ENCODE results near the gene MRGPRX4. TPM values are rescaled to one million over a fixed set of nuclear protein-coding genes. Genes with fewer than 3 reads are reported as not detected.
"Not testable (repeated sequence)": the region's sequence is repeated elsewhere in the genome, so short reads cannot be mapped to it uniquely, and the experiment has no call there.

Gene MRGPRX4
- not detected for total RNA-seq

DNA sequence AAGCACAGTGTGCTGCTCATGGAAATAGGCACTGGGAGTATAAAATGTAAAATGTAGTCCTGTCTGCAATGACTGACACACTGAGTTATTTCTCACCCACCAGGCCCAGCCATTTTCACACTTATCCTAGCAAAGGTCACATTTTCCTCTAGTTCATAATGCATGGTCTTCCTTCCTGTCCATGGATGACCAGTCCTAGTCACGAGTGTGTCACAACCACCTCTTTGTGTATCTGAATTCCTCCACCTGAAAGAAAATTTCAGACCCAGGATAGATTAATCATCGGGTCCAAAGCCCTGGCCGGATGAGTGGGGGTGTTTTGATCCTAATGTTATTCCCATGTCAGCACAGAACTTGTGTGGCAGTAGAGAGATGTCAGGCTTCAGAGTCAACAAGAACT, at the start of gene MRGPRX4:
Gene MRGPRX4 (plus strand): TSS at position 172 of the 400 bp plus-strand sequence. CDS start 420 bp downstream, outside the sequence.
- Histone ChIP-seq H3K4me3 (no peak within 1 kb of the TSS), H3K9me3 (no peaks in the 10 kb centered on the region), H3K27me3 (peaks cover 4% of the 10 kb centered on the region), H3K27ac (no peak within 1 kb of the TSS), H3K36me3 (no peaks in the 10 kb centered on the region), H3K4me1 (no peaks in the 10 kb centered on the region)
- TF ChIP-seq POLR2A (IDR thresholded peaks at IDR 0.05): no peak
- TF ChIP-seq EP300 (IDR thresholded peaks at IDR 0.05): no peak
- no peak for TF ChIP-seq POLR2AphosphoS5 (IDR thresholded peaks at IDR 0.05)
- TF ChIP-seq CTCF (IDR thresholded peaks at IDR 0.05): no peak
- WGBS, 2 donors (ENCODE audit: low coverage in 1 of 2): 59 to 64% methylated on average over 3 of the region's 3 CpGs
- ATAC-seq: no peak

DNA sequence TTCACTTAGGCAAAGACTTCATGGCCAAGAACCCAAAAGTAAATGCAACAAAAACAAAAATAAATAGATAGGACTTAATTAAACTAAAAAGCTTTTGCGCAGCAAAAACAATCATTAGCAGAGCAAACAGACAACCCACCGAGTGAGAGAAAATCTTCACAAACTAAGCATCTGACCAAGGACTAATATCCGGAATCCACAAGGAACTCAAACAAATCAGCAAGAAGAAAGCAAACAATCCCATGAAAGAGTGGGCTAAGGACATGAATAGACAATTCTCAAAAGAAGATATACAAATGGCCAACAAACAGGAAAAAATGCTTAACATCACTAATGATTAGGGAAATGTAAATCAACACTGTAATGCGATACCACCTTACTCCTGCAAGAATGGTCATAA, 41.5 kb upstream of the MRGPRX4 start:
- 92 to 100% methylated on average over 2 to 4 of the region's 4 CpGs for WGBS, 2 donors (ENCODE audit: low coverage in 1 of 2)
- not testable (repeated sequence) for H3K27ac ChIP-seq, H3K36me3 ChIP-seq, H3K4me3 ChIP-seq, H3K9me3 ChIP-seq, ATAC-seq, H3K4me1 ChIP-seq
- peaks cover 14% of the 10 kb centered on the region for H3K27me3 ChIP-seq

DNA sequence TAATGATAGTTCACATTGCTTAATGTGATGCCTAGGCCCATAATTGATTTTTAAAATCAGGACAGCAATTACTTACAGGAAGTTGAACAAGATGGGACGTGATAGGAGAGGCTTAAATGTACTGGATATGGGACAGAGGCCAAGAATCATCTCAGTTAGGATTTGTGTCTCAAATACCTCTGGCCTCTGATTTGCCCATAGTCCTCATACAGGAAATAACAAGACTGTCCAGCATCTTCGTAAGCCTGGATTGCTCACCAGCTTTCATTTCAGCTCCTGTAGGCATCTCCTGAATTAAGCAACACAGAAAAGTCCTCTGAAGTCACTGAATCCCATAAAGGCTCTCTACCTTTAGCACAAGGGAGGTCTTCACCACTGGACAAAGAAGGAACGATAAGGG, 40.3 kb upstream of the MRGPRX4 start, which contains the start of gene MRGPRX3:
Gene MRGPRX3 (plus strand): TSS at position 231 of the 400 bp plus-strand sequence. CDS start 4,632 bp downstream, outside the sequence.
- Histone ChIP-seq H3K27me3 (peaks cover 14% of the 10 kb centered on the region), H3K4me3 (no peak within 1 kb of the TSS), H3K4me1 (no peaks in the 10 kb centered on the region), H3K36me3 (no peaks in the 10 kb centered on the region), H3K9me3 (peaks cover 0 to 7% (median 0%) of the 10 kb centered on the region in 3 donors), H3K27ac (no peak within 1 kb of the TSS)
- TF ChIP-seq POLR2A (IDR thresholded peaks at IDR 0.05) (no peak), EP300 (IDR thresholded peaks at IDR 0.05) (no peak), POLR2AphosphoS5 (IDR thresholded peaks at IDR 0.05) (no peak), CTCF (IDR thresholded peaks at IDR 0.05) (no peak)
- 69 to 75% methylated on average over 2 to 3 of the region's 3 CpGs for WGBS, 2 donors (ENCODE audit: low coverage in 1 of 2)
- ATAC-seq: no peak

GRCh38 chr11:18135308-18135707, 37.3 kb upstream of the MRGPRX4 start:
- H3K4me3 ChIP-seq: no peak overlapping the region
- 36 to 40% methylated on average over 2 of the region's 2 CpGs for WGBS, 2 donors (ENCODE audit: low coverage in 1 of 2)
- no peaks in the 10 kb centered on the region for H3K9me3 ChIP-seq
- H3K27ac ChIP-seq: no peak overlapping the region
- no peaks in the 10 kb centered on the region for H3K4me1 ChIP-seq
- TF ChIP-seq CTCF (IDR thresholded peaks at IDR 0.05) (no peak), POLR2A (IDR thresholded peaks at IDR 0.05) (no peak), POLR2AphosphoS5 (IDR thresholded peaks at IDR 0.05) (no peak), EP300 (IDR thresholded peaks at IDR 0.05) (no peak)
- no peaks in the 10 kb centered on the region for H3K27me3 ChIP-seq
- ATAC-seq: no peak
- no peaks in the 10 kb centered on the region for H3K36me3 ChIP-seq

GRCh38 chr11:18137186-18137800, 35.3 kb upstream of the MRGPRX4 start:
- TF ChIP-seq CTCF (IDR thresholded peaks at IDR 0.05): no peak
- TF ChIP-seq POLR2A (IDR thresholded peaks at IDR 0.05): no peak
- TF ChIP-seq EP300 (IDR thresholded peaks at IDR 0.05): no peak
- TF ChIP-seq POLR2AphosphoS5 (IDR thresholded peaks at IDR 0.05): no peak
- Histone ChIP-seq H3K4me3 (no peak overlapping the region), H3K4me1 (no peaks in the 10 kb centered on the region), H3K27me3 (peaks cover 4% of the 10 kb centered on the region), H3K9me3 (no peaks in the 10 kb centered on the region), H3K36me3 (no peaks in the 10 kb centered on the region), H3K27ac (no peak overlapping the region)
- WGBS, 2 donors (ENCODE audit: low coverage in 1 of 2): 80 to 92% methylated on average over 2 to 26 of the region's 29 CpGs
- ATAC-seq: no peak

Data from gastroesophageal sphincter (tissue), 4 donors.